ENCODE data around the gene FCER2.

Gene FCER2

DNA sequence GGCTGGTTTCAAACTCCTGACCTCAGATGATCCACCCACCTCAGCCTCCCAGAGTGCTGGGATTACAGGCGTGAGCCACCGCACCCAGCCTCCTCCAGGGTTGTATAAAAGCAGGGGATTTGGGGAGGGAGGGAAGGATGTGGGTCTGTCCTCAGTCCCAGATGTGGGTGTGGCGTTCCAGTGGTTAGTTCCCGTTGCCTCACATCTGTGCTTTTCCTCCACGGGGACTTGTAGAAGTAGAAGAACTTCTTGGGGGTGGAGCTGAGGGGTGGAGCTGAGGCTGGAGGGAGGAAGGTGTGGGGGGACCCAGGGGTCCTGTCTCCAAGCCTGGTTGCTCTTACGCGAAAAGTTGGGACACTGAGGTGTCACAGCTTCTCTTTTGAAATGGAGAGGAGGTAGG is 25.6 kb downstream of the FCER2 start:
- DNase-seq, result no peak

DNA sequence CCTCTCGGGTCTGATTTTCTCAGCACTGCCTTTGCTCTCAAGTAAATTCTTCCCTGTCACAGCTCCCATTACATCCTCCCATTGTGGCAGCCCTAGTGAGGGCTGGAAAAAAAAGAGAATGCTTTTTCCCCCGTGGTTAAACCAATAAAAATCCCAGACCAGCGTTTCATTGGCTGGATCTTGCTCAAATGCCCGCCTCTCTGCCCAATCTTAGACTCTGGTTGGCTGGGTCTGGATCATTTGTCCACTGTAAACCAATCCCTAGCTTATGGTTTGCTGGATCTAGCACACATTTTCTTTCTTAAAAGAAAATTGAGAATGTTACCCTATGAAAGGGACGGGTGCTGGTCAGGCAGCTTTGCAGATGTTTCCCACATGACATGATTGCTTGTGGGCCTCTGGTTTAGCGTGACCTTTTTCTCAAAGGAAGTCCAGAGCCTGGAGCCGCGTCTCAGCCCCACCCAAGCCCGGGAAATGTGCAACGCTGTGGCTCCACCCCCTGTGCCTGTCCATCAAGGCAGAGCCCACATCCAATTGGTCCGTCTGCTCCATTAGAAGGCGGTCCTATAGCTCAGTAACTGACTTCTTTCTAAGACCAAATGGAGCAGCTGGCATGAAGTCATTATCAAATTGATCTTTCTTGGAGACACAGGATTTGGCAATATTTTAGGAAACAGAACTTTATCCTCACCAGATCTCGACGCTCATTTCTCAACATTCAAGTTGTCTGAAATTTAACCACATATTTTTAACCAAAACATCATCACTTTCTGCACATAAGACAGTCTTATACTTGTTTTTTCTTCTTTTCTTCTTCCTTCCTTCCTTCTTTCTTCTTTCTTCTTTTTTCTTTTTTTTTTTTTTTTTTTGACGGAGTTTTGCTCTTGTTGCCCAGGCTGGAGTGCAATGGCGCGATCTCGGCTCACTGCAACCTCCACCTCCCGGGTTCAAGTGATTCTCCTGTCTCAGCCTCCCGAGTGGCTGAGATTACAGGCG is 27.6 kb downstream of the FCER2 start:
- no peak for DNase-seq

DNA sequence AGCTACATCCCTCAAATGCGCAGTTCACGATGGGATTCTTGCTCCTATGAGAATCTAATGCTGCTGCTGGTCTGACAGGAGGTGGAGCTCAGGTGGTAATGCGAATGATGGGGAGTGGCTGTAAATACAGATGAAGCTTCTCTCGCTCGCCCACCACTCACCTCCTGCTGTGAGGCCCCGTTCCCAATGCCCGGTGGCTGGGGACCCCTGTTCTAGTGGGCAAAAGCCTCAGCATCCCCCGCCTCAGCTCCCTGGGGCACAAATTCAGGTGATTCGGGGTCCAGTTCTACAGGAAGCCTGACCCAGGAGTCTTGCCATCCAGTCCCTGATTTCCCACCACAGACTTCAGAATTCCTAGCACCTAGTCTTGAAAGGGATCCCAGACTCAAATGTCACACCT is 29.4 kb downstream of the FCER2 start:
- DNase-seq, result no peak

DNA sequence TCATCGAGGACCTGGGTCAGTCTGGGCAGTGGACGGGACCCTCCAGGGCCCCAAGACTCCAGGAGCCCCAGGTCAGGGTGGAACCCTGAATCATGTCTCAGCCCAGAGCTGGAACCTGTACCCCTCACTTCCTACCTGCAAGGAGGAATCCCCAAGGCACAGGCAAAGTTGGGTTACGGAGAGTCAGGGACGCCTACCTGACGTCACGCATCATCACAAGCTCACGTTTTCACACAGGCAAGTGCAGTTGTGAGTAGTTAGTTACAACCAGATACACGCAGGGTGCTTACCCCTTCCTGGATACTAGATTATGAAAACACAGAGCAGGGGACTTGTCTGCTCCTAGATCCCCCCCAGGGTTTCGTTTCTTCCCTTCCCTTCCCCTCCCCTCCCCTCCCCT is 31.1 kb downstream of the FCER2 start:
- DNase-seq, result no peak

DNA sequence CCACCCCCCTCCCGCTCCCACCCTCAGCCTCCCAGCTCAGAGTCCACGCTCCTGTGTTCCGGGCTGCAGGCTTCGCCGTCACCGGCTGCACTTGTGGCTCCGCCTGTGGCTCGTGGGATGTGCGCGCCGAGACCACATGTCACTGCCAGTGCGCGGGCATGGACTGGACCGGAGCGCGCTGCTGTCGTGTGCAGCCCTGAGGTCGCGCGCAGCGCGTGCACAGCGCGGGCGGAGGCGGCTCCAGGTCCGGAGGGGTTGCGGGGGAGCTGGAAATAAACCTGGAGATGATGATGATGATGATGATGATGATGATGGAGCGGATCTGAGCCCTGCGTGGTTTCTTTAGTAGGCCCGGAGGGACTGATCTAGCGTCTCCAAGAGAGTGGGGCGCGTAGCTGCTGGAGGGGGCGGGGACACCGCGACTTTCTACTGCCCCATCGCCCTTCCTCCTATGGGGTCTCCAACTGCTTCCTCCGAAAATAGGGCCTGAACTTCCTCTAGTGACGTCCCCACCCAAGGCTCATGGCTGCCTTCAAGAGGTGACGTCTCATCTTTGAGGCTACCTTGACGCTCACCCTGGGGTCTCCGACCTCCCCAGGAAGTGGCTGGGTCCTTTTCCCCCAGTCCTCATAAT is 31.7 kb downstream of the FCER2 start:
- DNase-seq, result no peak

DNA sequence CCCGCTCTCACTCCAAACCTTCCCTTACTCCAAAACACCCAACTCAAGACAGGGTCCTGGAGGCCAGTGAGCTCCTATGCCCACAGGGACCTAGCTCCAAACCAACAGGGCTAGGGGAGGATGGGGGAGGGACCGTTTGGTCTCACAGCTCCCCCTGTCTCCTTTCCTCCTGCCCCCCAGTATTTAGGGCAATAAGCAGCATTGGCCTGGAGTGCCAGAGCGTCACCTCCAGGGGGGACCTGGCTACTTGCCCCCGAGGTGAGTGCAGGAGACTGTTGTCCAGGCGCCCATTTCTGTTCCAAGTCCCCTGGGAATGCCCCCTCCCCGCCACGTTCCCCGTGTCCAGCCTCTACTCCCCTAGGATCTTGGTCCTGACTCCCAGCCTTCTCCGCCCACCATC is 32.3 kb downstream of the FCER2 start:
- DNase-seq, result no peak

DNA sequence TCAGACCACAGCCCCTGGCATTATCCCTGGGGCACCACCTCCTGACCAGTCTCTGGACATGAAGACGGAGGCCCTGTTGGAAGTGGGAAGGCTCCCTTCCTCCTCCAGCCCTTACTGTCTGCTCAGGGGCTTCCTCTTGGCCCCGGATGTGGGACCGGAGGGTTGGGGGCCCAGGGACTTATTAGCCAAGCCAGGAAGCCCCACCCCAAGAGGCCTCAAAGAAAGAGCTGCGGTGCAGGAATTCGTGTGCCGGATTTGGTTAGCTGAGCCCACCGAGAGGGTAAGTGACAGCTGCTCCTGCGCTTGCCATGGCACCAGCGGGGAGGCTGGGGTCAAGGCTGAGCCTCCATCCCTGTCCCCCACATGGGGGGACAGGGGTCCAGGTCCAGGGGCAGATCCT is 33.1 kb downstream of the FCER2 start, which contains the start of gene RETN:
TSS of gene RETN (plus strand) at position 208 of the 400 bp plus-strand sequence. CDS start 278 bp downstream, outside the sequence.
- DNase-seq, result no peak

DNA sequence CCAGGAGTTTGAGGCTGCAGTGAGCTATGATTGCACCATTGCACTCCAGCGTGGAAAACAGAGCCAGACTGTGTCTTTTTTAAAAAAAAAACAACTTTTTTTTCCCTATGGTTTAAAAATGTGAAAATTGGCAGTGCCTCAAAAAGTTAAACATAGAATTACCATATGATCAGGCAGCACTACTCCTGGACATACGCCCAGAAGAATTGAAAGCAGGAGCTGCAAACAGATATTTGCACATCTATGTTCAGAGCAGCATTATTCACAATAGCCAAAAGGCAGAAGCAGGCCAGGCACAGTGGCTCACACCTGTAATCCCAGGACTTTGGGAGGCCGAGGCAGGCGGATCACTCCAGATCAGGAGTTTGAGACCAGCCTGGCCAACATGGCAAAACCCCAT is 36.9 kb downstream of the FCER2 start:
- DNase-seq, result peak in 1 of 2 donors; percentile 19

DNA sequence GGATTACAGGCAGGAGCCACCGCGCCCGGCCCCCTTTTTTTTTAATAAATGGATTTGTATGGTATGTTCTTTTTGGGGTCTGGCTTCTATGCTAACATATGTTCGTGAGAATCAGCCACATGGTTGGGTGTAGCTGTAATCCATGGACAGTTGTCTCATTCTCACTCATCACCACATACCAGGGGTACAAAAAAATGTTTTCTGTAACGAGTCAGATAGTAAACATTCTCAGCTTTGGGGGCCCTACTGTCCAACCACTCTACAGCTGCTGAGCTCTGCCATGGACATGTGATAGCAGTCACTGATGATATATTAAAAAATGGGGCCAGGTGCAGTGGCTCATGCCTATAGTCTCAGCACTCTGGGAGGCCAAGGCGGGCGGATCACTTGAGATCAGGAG is 38.2 kb downstream of the FCER2 start:
- no peak for DNase-seq

DNA sequence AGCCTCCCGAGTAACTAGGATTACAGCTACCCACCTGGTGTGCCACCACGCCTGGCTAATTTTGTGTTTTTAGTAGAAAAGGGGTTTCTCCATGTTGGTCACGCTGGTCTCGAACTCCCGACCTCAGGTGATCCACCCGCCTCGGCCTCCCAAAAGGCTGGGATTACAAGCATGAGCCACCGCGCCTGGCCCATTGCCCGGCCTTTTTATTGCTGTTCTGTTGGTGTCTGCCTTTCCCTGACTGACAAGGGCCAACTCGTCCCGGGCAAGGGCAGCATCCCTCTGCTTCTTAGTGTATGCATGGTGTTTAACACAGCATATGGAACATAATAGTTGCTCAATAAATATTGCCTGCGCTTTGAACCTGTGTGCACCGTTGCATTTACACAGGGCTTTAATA is 39.3 kb downstream of the FCER2 start:
- DNase-seq, result no peak

DNA sequence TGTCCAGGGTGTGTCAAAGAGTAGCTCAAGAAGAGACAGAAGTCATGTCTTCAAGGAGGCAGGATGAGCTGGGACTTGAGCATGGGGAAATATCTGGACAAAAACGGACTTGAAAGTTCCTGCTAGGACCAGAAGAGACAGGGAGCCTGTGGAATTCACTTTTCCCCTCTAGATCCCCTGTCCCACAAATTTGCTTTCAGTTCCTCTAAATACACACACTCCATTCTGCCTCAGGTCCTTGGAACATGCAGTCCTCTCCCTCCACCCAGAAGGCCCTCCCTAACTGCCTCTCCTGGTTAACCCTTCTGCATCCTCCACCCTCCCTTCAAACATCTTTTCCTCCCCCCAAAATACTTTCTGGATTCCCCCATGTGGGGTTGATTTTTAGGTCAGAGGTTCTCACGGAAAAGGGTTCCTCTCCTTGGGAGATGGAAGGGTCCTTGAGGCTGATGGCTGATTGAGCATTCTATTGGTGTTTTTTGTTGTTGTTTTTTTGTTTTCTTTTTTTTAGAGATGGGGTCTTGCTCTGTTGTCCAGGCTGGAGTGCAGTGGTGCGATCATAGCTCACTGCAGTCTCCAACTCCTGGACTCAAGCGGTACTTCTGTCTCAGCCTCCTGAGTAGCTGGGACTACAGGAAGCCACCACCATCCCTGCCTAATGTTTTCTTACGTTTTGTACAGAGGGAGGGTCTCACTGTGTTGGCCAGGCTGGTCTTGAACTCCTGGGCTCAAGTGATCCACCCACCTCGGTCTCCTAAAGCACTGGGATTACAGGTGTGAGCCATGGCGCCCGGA is 40.0 kb downstream of the FCER2 start:
- no peak for DNase-seq

DNA sequence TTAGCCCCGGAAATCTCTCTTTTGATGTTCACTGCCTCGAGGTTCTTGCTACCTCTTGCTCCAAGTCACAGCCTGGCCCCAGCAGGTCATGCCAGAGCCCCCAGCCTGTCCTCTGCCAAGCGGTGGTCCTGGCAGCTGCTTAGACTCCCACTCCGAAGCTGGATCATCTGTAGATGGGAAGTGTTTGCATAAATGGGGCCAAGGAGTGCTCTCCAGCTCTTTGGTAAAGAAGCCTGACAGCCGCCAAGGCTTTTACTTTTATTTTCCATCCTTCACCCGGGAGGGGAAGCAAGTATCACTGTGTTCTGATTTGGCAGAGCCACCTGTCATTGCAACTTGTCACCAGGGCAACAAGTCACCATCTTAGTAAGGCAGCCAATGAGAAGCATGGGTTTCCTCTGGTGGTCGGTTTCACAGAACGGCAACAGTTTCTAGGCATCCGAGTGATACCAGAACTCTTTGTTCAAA is 43.7 kb downstream of the FCER2 start:
- DNase-seq, result peak in 1 of 2 donors; percentile 46

DNA sequence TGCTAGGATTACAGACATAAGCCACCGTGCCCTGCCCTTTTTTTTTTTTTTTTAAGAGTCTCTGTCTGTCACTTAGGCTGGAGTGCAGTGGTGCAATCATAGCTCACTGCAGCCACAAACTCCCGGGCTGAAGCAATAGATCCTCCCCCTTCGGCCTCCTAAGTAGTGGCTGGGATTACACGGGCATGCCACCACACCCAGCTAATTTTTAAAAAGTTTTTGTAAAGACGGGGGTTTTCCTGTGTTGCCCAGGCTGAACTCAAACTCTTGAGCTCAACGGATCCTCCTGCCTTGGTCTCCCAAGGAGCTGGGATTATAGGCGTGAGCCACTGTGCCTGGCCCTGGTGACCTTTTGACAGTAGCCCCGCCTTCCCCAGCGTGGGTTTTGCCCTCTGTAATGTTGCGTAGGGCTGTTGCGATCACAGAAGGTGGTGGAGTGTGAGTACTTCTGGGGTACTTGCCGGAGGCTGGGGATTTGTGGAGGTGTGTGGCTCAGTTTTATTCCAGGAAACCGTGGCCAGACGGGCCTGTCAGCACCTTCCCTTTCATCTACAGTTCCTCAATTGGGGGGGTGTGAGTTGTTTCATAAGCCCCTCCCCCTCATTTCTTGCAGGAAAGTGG is 44.7 kb downstream of the FCER2 start:
- no peak for DNase-seq

DNA sequence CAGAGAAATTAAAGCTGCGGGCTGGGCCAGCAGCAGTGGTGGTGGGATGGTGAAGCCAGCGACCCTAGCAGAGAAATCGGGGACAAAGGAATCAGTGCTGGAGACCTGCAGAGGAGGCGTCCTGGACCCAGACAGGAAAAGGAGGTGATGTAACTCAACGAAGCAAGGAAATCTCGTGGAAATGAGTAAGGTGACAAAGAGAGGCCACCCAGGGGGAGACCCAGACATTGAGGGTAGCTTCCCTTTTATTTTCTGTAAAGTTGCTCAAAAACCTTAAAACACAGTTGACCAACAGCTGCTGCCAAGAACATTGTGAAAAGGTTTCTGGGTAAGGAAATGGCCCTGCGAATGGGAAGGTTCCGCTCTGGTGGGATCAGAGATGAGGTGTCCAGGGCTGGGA is 46.4 kb downstream of the FCER2 start:
- DNase-seq, result no peak

DNA sequence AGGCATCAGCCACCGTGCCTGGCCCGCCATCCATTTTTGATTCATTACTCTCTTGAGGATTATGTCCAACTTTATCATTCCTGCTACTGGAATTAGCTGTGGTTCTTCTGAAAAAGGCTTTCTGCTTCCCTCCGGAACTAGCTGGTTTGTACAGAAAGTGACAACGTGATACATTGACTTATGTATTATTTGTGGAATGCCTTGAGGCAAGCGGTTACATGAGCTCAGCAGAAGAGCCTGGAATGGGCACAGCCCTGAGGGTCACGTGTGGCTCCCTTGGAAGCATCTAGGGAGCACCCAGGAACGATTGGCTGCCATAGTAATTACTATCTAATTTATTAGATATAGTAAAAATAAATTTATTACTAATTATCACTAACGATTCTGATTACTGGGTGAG is 47.5 kb downstream of the FCER2 start:
- no peak for DNase-seq

DNA sequence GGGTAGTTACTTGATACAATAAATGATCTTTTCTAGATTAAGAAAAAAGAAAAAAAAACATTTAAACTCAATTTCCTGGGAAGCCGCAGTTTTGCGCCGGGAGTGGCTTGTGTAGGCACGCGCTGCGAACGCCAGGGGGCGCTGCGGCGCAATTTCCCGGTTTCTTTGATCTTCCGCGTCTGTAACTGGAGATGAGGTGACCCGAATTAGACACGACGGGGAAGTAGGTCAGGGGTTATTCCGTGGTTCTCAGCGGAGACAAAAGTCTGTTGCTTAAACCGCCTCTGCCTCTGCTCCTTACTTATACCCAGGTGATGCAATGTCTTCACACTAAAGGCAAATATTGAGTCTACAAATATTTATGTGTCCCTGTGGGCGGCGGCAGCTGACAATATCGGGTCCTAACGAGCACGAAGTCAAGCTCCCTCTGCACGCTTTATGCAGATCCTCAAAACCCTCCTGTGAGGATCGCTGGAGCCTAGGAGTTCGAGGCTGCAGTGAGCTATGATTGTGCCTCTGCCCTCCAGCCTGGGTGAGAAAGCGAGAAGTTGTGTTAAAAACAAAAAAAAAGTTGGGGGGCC is 49.8 kb downstream of the FCER2 start:
- peak; percentile 47 to 64 for DNase-seq

DNA sequence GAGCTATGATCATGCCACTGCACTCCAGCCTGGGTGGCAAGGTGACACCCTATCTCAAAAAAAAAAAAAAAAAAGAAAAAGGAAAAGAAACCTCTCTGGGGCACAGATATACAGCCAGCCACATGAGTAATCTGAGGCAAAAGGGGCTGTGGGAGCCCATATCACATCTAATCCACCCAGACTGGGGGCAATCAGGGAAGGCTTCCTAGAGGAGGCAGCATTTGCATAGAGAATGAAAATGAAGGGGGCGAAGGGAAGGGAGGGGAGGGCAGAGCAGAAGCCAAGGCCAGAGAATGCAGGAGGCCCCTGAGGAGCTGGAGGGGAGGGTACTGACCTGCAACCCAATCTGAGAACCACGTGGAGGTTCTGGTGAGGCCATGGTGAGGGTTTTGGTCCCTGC is 51.8 kb downstream of the FCER2 start:
- DNase-seq, result no peak

DNA sequence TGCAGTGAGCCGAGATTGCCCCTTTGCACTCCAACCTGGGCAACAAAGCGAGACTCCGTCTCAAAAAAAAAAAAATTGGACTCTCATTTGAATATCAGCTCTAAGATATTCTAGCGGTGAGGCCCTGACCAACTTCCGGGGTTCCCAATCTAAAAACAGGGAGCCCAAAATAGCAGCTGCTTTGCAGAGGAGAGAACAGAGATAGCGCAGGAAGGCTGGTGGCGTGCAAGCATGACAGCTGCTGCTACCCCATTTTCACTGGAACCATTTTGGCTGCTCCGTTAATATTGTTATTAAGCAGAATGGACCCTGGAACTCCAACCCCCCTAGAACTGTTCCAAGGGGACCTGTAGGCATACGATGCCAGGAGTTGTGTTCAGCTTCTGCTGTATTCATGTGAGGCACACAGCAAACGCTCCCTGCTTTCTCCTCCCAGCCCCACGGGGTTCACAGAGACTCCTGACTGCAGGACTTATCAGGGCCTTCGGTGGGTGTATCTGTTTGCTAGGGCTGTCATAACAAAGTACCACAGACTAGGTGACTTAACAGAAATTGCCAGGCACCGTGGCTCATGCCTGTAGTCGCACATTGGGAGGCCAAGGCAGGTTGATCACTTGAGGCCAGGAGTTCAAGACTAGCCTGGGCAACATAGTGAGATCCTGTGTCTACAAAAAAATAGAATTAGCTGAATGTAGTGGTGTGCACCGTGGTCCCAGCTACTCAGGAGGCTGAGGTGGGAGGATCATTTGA is 53.5 kb downstream of the FCER2 start:
- no peak for DNase-seq

DNA sequence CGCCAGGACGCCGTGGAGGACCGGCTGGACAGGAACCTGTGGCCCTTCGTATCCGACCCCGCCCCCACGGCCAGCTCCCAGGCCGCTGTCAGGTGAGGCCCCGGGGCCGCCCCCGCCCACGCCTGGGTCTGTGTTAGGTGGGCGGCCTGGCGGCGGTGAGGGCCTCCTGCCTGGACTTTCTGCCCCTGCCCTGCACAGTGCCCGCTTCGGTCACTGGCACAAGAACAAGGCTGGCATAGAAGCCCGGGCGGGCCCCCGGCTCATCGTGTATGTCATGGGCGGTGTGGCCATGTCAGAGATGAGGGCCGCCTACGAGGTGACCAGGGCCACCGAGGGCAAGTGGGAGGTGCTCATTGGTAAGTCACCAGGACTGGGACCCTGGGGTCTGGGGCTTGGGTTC is 54.8 kb downstream of the FCER2 start:
- no peak for DNase-seq

DNA sequence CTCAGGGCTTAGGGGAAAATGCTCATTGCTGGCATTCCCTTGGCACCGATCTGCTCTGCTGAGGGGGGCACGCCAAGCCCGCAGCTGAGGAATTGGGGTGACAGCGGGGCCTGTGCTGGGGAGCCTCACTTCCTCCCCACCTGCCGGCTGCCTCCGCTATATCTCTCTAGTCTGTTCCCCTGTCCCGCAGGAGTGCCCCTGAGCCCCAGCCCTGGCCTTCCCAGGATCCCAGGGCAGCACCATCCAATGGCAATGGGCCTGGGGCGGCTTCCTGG is 55.6 kb downstream of the FCER2 start:
- no peak for DNase-seq

DNA sequence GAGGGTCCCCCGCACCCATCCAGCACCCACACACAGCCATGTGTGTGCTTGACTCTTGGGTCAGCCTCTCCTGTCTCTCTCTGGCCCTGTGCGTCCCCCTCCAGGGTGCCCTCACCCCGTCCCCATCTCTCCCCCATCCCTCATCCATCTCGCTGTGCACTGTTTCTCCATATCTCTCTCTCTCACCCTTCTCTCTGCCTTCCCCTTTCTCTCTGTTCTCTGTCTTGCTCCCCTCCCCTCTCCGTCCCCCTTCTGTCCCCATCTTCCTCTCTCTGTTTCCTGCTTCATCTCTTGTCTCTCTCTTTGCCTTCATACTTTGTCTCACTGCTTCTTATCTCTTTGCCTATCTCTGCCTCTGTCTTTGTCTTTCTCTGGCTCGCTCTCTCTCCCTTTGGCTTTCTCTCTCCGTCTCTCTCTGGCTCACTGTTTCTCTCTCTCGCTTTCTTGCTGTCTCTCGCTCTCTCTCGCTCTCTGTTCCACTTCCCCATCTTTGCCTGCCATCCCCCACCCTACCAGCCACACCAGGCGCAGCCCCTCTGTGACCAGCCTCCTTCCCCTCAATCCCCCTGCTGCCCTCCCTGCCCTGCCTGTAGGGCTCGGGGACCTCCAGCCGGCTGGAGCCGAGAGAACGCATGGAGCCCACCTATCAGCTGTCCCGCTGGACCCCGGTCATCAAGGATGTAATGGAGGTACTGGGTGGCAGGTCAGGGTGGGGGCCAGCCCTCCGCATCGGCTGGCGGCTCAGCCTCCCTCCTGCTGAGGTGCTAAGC is 56.1 kb downstream of the FCER2 start:
- DNase-seq, result no peak

Data from hippocampal formation (tissue), 2 donors.